PFSK-1 (cell line): ENCODE measurements around the gene ARRDC2.

Experiments used
- POLR2AphosphoS5 ChIP-seq: IDR thresholded peaks from 2 replicates; pipeline ENCODE4 v1.6.1; 2012; ENCODE audit warnings: low read depth, mild to moderate bottlenecking, control low read depth, low read length, moderate library complexity
- TAF1 ChIP-seq: IDR thresholded peaks from 2 replicates; pipeline ENCODE4 v1.6.1; 2012; ENCODE audit warnings: low read length, control low read depth, borderline replicate concordance; ENCODE audit not compliant: insufficient read depth

DNA sequence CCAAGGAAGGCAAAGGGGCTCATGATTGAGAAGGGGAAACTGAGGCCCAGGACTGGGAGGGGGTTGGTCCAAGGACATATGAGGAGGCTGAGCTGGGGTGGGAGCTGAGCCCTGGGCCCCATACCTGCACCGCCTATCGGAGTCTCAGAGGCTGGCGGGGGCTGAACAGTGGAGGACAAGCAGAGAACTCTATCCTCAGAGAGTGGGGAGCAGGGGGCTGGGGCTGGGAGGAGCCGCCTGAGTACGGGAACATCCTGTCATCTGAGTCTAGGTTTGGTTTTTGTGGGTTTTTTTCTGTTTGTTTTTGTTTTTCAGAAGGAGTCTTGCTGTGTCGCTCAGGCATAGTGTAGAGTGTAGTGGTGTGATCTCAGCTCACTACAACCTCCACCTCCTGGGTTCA, 6.2 kb downstream of the ARRDC2 start:
- TF ChIP-seq POLR2AphosphoS5: no peak
- no peak for TF ChIP-seq TAF1
